ENCODE measurements around the gene FBXO8.
"Not testable (repeated sequence)": the region's sequence is repeated elsewhere in the genome, so short reads cannot be mapped to it uniquely, and the experiment has no call there.

The FBXO8 gene
- 18.7 to 27.8 (median 24.3) reads per million in 4 experiments for total RNA-seq

DNA sequence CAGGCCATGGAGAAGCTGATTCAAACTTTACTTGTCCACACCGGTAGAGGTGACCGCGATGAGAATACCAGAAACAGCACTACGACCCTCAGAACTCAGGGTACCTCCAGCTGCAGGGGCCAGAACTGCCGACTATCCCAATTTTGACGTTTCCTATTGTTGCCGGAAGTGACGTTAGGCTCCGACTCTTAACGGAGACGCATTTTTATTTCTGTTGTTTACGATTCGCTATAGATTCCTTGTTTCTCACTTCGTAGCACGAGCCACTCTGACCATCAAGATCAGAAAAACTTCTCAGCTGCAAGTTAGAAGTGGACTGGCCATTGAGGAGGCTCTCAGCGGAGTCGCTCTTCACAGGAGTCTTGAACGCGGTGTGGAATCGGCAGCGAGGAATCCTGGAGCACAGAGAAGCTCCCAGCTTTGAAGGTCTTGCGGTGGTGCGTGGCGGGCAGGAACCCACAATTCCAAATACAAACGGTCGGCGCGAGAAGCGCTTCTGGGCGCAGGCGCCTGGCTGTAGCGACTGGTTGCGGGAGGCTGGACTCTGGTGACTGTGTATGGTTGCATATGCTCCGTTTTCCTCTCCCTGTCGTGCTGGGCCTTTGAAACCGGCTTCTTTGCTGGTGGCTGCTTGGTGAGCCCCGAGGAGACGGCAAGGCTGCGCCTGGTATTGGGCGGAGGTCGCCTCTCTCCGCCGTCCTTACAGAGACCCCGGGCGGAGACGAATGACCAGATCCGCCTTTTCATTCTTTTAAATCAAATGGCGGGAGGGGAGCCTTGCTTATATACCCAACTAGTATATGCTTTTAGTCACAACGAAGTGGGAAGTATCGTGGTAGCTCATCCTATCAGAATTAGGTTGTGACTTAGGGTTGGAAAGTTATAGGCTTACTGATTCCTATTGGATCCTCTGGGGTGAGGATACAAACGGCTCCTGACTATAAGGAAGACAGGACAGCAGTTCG is at the start of gene FBXO8, which contains the start of gene CEP44:
Gene FBXO8 (minus strand): TSS at position 161 of the 965 bp plus-strand sequence. CDS start 20,575 bp downstream, outside the sequence.
Gene CEP44 (plus strand): TSS at position 405 of the 965 bp plus-strand sequence. CDS start 15,211 bp downstream, outside the sequence.
- DNase-seq = peak; percentile 61

- DNase-seq = no peak
Observed at GRCh38 chr4:174332741-174333493, 49.5 kb upstream of the FBXO8 start.

DNA sequence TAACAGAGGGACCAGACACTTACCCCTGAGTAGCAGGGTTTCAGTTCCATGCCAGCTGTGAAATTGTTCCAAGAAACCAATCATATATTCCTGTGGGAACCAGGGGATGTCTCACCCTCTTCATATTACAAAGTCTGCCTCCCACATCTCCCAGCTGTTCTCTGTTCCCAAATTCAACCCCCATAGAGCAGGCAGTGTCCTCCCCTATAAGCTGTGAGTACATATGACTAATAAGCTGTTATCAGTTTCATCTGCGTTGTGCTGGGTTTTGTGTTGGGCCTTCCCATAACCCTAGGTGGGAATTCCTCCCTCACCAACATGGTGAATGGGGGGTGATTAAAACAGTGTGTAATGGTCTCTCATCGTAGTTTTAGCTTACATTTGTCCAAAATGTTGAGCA is 41.3 kb upstream of the FBXO8 start:
- DNase-seq = no peak

DNA sequence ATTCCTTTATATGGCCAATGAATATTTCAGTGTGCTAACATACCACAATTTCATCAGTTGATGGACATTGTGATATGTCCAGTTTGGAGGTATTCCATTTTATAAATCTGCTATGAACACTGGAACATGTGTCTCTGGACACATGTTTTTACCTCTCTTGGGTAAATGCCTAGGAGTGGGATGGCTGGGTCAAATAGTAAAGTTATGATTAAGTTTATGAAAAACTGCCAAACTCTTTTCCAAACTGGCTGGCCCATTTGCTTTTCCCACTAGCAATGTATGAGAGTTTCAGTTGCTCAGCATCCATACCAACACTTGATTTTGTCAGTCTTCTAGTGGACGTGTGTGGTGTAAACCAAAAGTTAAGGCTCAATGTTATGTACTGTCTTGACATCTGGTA is 40.8 kb upstream of the FBXO8 start:
- no peak for DNase-seq

- no peak for DNase-seq
Observed at GRCh38 chr4:174320494-174321199, 37.2 kb upstream of the FBXO8 start.

GRCh38 chr4:174318829-174319764 is 35.6 kb upstream of the FBXO8 start:
- no peak for DNase-seq

- DNase-seq = no peak
Observed at GRCh38 chr4:174317531-174317930, 34.1 kb upstream of the FBXO8 start.

DNA sequence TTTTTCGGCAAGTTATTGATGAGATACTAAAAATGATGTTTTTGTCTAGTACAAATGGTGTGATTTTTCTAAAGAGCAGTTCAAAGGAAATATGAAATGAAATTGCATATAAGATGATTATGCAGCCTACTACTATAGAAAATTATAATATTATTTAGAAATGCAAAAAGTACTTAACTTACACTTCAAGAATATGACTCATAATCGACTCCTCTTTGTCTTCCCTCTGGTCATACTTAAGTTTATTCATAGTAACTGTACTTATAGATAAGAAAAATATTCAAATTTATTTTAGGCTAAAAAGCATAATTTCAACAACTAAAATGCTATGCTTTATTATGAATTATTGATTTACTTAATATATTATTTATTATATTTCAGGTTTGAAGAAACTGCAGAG is 33.5 kb upstream of the FBXO8 start:
- DNase-seq = no peak

DNA sequence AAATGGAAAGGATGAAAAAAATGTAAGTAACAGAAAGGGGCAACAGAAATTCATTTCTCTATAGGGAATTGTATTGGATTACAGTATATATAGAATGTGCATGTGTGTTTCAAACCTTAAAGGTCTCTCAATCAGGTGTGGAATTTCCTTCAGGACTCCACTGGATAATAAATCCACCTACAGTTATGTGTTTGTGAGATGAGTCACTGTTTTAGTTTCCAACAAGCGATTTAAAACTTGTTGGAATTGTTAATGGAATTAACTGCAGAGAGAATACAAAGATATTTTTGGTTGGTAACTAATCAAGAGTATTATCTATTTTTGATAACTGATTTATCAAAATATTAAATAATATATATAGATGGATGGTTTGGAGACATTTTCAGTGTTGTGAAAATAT is 33.1 kb upstream of the FBXO8 start:
- DNase-seq = no peak

GRCh38 chr4:174314770-174315169 is 31.3 kb upstream of the FBXO8 start:
- no peak for DNase-seq

DNA sequence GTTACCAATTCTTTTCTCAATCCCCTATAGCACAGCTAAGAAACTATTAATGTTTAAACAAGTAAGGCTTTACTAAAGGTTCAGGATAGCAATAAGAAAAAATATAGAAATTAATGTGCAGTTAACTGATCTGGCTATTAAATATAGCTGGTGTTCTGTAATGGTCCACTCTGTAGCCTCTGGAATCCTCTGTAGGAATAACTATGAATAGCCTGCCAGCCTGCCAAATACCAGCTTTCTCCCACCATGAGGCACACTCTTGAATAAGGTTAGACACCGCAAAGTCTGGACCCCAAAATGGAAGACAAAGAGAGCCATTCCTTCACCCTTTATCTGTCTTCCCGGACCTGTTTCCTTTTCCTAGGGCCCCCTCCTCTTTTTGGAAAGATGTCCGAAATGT is 30.8 kb upstream of the FBXO8 start:
- DNase-seq = no peak

GRCh38 chr4:174312993-174313392 is 29.5 kb upstream of the FBXO8 start:
- DNase-seq = no peak

DNA sequence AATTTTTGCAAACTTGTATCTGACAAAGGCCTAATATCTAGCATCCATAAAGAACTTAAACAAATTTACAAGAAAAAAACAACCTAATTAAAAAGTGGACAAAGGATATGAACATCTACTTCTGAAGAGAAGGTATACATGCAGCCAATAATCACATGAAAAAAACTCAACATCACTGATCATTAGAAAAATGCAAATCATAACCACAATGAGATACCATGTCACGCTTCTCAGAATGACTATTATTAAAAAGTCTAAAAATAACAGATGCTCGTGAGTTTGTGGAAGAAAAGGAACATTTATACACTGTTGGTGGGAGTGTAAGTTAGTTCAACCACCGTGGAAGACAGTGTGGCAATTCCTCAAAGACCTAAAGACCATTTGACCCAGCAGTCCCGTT is 24.2 kb upstream of the FBXO8 start:
- DNase-seq = no peak

DNA sequence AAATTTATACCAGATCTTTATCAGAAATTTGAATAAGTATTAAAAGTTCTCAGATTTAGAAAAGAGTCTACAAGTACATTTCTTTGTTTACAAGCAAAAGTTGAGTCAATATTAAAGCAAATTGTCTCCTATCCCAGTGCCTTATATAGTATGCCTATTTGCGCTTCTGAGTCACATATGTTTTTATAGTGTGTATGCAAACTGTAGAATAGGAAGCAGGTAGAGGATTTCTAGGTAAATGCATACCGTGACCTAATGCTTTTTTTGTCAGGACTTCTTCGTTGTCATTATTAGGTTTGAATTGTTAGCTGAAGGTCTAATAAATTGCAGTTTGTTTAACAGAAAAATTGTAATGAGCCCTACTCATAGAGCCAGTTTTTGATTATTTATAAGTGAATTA is 22.5 kb upstream of the FBXO8 start:
- no peak for DNase-seq

DNA sequence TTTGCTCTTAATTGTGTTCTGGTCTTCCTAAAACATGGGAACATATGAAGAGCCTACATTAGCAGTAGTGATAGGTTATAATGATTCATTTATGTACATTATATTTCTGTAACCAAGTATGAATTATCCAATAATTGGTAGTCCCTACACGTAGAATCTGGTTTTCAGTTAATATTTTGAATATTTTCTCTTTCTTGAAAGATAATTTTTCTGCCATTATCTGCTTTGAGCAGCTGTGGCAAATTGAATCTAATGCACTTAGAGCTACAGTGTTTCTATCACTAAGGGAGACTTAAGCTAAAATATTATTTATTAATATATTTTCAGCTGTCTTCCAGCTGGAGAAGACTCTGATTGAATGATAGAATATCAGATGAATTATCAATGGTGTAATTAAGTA is 21.2 kb upstream of the FBXO8 start:
- DNase-seq = no peak

DNA sequence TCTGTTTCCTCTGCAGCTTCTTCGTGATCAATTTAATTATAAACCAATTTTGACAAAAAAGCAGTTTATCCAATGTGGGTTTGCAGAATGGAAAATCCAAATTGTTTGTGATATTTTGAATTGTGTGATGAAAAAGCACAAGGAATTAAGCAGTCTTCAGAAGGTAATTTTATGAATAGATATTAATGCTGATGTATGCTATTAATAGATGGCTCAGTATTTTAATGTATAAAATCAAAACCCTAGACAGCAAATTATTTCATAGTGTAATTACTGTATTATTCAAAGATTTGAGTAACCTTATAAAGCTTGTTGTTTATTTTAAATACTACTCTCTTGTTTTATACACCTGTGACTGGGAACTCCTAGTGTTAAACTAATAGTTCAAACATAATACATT is 20.2 kb upstream of the FBXO8 start:
- DNase-seq = no peak

GRCh38 chr4:174295142-174295541 is 11.7 kb upstream of the FBXO8 start:
- DNase-seq = not testable (repeated sequence)

GRCh38 chr4:174294641-174295040 is 11.2 kb upstream of the FBXO8 start:
- DNase-seq = not testable (repeated sequence)

DNA sequence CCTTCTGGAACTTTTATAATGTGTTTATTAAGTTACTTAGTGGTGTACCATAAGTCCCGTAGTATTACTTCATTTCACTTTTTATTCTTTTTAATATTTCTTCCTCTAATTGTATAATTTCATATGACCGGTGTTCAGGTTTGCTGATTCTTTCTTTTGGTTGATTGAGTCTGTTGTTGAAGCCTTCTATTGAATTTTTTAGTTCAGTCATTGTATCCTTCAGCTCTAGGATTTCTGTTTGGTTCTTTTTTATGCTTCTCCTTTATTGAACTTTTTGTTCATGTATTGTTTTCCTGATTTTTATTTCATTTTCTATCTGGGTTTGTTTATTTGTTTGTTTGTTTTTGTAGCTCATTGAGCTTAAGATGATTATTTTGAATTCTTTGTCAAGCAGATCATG is 9.0 kb upstream of the FBXO8 start:
- DNase-seq = no peak

DNA sequence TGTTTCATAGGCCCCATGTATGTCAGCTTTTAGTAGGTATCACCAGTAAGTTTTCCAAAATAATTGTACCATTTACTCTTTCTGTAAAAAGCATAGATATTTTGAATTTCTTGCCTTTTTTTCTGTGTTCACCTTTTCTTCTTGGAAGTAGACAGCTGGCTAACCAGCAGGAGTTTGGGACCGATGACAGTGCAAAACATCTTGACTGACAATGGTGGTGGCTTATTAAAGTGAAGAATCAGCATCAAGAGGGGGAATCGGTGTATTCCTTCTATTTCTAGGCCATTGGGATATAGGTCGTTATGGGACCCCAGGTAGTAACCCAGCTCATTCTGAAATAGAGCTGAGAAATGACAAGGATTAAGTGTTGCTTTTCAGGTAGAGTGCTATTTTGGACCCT is 3.4 kb upstream of the FBXO8 start:
- DNase-seq = no peak

- no peak for DNase-seq
Observed at GRCh38 chr4:174284487-174284886, 1.0 kb upstream of the FBXO8 start.

Data from effector CD8-positive, alpha-beta T cell (primary cell).